Heart left ventricle (tissue), 13 donors: Measurements from ENCODE around the gene DAAM1.

Experiments used
- CTCF ChIP-seq, 12 donors: fragments of 200-600 bp; sonication (generic) in 4 of 12; IDR thresholded peaks; one replicate each; pipeline versions ENCODE4 v1.5.0 to v1.8.0; 2018 to 2022; ENCODE audit warnings: antibody characterized with exemption in 12 of 12, mild to moderate bottlenecking in 5 of 12
- POLR2A ChIP-seq, 2 donors: fragments of 450-650 bp; IDR thresholded peaks; one replicate each; pipeline ENCODE4 v1.6.1; 2017; ENCODE audit warnings: antibody characterized with exemption in 2 of 2, mild to moderate bottlenecking in 2 of 2, moderate library complexity in 2 of 2
- donor health status: ischemic (EF 13 %, LVEDD 7.1; RV severe dilation, severe dysfunction).
- donor health status: DM: no; HTN: yes; CAD: no.
- donor health status: DM: no; HTN: no; CAD: no.
- donor health status: ischemic (EF 25% LVEDD 6.9; RV normal size, moderate dysfunction).
- donor health status: ischemic (EF 25% LVEDD 5.7; RV mildly dilated, moderate dysfunction).
- donor health status: ischemic (EF 35%, LVEDD 5.7; RV mildly dilated, moderate dysfunction).
- donor health status: nonischemic (EF 11% LVEDD 7.7; RV severe dilation, severe dysfunction).
- donor health status: DM: yes; HTN: yes; CAD: no.
- donor health status: PGD.
- donor health status: ischemic (EF 29% LVEDD 5.4; RV normal size, mild dysfunction).
- donor health status: nonischemic (EF 23%, LVEDD 6.1; RV moderate dilation, normal function).

GRCh38 chr14:59308673-59309072 lies 120.2 kb downstream of the DAAM1 start:
- TF ChIP-seq POLR2A (IDR thresholded peaks at IDR 0.05) (no peak), CTCF (IDR thresholded peaks at IDR 0.05) (no peak)
